GM18951 (cell line): ENCODE measurements around the gene MDM4.

Source experiments
- POLR2A ChIP-seq: IDR thresholded peaks from 4 replicates; pipeline ENCODE4 v1.6.1; 2011; ENCODE audit warnings: mild to moderate bottlenecking; ENCODE audit not compliant: insufficient read length, insufficient read depth; ENCODE audit errors: extremely low read depth
- in situ Hi-C: fragments of 300-500 bp; cut with MboI; formaldehyde crosslinking; loops from one replicate; pipeline ENCODE4 v1.12.0; 2022; ENCODE audit warnings: low sequenced_read_pairs, mixed read lengths, inconsistent platforms; ENCODE audit not compliant: unreplicated experiment

The MDM4 gene

GRCh38 chr1:204575221-204576190 is 59.3 kb downstream of the MDM4 start:
- in situ Hi-C loops = no loop called here

DNA sequence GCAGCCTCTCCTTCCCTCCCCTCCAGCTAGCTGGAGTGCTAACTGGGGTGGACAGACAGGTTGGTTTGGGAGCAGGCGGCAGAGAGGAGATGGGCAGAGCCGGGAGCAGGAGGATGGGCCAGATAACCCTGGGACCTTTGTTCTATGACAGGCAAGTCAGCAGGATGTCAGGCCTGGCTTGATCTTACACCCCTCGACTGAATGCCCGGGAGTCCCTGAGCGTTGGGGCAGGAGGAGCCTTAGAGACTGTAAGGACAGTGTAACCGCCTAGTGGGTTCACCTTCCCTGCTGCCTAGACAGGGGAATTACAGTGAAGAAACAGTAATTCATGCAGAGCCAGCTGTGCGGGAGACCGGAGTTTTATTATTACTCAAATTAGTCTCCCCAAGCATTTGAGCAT is 60.2 kb downstream of the MDM4 start:
- TF ChIP-seq POLR2A = no peak
- in situ Hi-C loops = no loop called here

More at GRCh38 chr1:204575221-204576190, 59.3 kb downstream of the MDM4 start:
- TF ChIP-seq POLR2A = no peak

- in situ Hi-C loops = no loop called here
These were observed 61.7 kb downstream of the MDM4 start for GRCh38 chr1:204577794-204578478.

GRCh38 chr1:204578867-204579664 is 62.9 kb downstream of the MDM4 start:
- in situ Hi-C loops = no loop called here
- TF ChIP-seq POLR2A = peak; percentile 9

More at GRCh38 chr1:204577794-204578478, 61.7 kb downstream of the MDM4 start:
- TF ChIP-seq POLR2A = no peak

DNA sequence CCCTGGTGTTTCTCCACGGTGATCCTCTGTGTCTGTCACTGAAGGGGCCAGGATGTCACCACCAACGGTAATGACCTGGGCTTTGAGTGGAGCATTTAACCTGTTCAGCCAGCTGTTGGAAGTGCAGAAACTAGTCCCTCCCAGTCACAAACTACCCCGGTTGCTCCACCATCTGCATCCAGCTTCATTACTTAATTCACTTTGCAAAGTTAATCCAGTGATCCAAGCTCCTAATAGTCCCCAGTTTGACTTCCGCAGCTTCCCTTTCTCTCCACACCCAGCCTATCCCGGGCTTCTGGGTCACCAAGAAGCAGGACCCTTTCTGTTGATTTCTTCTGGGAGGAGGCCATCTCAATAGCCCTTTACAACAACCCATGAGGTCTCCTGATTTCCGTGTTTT is 63.5 kb downstream of the MDM4 start:
- TF ChIP-seq POLR2A = no peak
- in situ Hi-C loops = no loop called here

DNA sequence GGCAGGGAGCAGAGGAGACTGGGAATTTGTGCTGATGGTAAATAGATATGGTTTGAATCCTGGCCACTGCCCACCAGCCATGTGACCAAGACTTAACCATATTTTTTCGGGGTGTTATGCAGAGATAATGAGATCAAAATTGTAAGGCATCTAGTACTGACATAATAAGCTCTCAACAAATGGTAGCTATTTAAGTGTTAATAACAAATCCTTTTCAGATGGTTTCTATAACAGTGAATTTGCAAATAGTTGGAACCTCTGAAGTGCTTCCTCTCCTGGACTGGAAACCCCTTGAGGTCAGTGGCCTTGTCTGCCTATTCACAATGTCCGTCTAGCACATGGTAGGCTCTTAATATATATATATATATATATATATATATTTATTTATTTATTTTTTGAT is 64.7 kb downstream of the MDM4 start:
- no peak for TF ChIP-seq POLR2A
- in situ Hi-C loops = no loop called here

- no peak for TF ChIP-seq POLR2A
- in situ Hi-C loops = no loop called here
These were observed 65.6 kb downstream of the MDM4 start for GRCh38 chr1:204581759-204582158.

DNA sequence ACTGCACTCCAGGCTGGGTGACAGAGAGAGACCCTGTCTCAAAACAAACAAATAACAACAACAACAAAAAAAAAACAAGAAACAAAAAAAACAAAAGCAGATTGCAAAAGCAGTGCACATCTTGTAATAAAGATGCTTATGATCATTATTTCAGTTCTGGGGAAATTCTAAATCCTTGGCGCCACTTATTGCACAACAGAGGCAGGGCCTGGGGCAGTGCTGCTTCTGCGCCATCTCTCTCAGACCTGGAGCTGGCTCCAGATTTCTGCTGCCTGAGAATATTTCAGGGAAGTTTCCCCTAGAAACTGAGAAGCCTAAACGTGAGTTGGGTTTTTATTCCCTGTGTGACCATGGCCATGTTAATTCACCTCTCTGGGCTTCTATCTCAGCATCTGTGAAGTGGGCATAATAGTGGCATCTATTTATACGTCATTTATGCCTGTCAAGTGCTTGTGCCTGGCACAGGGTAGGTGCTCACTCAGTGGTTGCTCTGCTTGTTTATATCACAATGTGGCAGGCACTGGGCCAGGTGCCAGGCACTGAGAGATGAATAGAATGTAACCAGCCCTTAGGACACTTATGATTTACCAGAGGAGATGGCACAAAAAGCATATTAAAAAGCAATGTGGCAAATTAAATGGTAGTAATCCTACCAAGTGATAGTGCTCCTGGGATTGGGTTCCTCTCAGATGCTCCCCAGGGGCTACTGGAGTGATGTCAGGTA is 67.9 kb downstream of the MDM4 start:
- no peak for TF ChIP-seq POLR2A
- in situ Hi-C loops = no loop called here

GRCh38 chr1:204584699-204585372 is 68.6 kb downstream of the MDM4 start:
- TF ChIP-seq POLR2A = no peak
- in situ Hi-C loops = no loop called here

- in situ Hi-C loops = no loop called here
- TF ChIP-seq POLR2A = no peak
These were observed 71.4 kb downstream of the MDM4 start for GRCh38 chr1:204587621-204588020.

GRCh38 chr1:204588826-204589225 is 72.6 kb downstream of the MDM4 start:
- TF ChIP-seq POLR2A = no peak
- in situ Hi-C loops = no loop called here
